ENCODE results near the gene GOLIM4.

The GOLIM4 gene, protein sequence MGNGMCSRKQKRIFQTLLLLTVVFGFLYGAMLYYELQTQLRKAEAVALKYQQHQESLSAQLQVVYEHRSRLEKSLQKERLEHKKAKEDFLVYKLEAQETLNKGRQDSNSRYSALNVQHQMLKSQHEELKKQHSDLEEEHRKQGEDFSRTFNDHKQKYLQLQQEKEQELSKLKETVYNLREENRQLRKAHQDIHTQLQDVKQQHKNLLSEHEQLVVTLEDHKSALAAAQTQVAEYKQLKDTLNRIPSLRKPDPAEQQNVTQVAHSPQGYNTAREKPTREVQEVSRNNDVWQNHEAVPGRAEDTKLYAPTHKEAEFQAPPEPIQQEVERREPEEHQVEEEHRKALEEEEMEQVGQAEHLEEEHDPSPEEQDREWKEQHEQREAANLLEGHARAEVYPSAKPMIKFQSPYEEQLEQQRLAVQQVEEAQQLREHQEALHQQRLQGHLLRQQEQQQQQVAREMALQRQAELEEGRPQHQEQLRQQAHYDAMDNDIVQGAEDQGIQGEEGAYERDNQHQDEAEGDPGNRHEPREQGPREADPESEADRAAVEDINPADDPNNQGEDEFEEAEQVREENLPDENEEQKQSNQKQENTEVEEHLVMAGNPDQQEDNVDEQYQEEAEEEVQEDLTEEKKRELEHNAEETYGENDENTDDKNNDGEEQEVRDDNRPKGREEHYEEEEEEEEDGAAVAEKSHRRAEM

DNA sequence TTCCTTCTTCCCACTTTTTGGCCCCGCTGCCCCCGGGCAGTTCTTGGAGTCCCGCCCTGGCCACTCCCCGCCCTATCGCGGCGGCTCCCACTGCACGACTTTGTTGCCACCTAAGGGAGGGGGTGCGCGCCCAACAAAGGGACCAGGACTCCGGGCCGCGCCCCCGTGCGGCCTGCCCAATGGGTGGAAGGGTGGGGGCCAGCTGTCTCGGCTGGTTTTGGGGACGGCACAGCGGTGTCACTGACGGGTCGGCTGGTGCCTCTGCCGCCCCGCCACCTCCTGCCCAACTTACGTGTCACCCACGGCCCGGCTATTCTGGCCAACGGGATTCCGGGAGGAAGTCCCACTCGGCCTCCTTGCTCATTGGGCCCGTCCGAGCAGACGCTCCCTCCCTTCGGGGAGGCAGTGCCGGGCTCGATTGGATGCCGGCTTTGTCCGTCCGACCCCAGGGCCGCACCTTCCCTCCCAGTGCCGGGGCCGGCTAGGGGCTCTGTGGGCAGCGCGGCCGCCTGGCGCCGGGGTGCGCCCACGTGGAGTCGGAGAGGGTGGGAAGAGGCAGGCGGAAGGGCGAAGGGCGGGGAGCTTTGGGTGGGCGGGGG is at the start of gene GOLIM4:
Gene GOLIM4 (minus strand): TSS at position 314 of the 599 bp plus-strand sequence. CDS start 639 bp downstream, outside the sequence.
- Histone ChIP-seq H3K79me2 (peaks cover 8% of the 10 kb centered on the region), H3K4me1 (no peaks in the 10 kb centered on the region), H3K27me3 (ENCODE audit: control insufficient read depth, insufficient read depth, low read length) (no peaks in the 10 kb centered on the region), H2AFZ (peak within 1 kb of the TSS; percentile 93), H3K9me3 (ENCODE audit: control insufficient read depth, low read length) (no peaks in the 10 kb centered on the region), H3K4me2 (ENCODE audit: low read length) (peak within 1 kb of the TSS; percentile 92), H3K36me3 (ENCODE audit: control insufficient read depth, insufficient read depth, low read length) (no peaks in the 10 kb centered on the region), H3K9ac (peak within 1 kb of the TSS; percentile 16), H3K27ac (peak within 1 kb of the TSS; percentile 80), H3K4me3 (ENCODE audit: low read depth, low read length) (peak within 1 kb of the TSS; percentile 67)
- TF ChIP-seq, protein P1, sequence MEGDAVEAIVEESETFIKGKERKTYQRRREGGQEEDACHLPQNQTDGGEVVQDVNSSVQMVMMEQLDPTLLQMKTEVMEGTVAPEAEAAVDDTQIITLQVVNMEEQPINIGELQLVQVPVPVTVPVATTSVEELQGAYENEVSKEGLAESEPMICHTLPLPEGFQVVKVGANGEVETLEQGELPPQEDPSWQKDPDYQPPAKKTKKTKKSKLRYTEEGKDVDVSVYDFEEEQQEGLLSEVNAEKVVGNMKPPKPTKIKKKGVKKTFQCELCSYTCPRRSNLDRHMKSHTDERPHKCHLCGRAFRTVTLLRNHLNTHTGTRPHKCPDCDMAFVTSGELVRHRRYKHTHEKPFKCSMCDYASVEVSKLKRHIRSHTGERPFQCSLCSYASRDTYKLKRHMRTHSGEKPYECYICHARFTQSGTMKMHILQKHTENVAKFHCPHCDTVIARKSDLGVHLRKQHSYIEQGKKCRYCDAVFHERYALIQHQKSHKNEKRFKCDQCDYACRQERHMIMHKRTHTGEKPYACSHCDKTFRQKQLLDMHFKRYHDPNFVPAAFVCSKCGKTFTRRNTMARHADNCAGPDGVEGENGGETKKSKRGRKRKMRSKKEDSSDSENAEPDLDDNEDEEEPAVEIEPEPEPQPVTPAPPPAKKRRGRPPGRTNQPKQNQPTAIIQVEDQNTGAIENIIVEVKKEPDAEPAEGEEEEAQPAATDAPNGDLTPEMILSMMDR (IDR thresholded peaks at IDR 0.05) = peak; percentile 23

DNA sequence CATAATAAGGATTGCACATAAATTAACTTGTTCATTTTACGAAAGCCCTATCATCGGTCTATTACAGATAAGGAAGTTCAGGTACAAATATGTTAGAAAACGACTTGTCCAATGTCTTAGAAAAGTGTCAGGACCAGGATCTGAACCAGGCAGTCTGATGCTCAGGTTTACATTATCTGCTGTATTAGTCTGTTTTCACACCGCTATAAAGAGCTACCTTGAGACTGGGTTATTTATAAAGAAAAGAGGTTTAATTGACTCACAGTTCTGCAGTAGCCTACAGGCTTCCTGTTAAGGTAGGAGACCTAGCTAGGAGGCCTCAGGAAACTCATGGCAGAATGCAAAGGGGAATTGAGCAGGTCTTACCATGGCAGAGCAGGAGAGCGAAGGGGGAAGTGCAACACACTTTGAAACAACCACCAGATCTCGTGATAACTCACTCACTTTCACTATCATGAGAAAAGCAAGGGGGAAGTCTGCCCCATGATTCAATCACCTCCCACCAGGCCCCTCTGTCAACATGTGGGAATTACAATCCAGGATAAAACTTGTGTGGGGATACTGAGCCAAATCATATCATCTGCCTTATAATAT is 45.8 kb upstream of the GOLIM4 start:
- no peak overlapping the region for H2AFZ ChIP-seq
- TF ChIP-seq, protein P1 (IDR thresholded peaks at IDR 0.05) = no peak
- H3K27ac ChIP-seq = no peak overlapping the region
- H3K4me1 ChIP-seq = no peaks in the 10 kb centered on the region
- H3K9me3 ChIP-seq (ENCODE audit: control insufficient read depth, low read length) = no peaks in the 10 kb centered on the region
- H3K36me3 ChIP-seq (ENCODE audit: control insufficient read depth, insufficient read depth, low read length) = no peaks in the 10 kb centered on the region
- H3K4me2 ChIP-seq (ENCODE audit: low read length) = no peak overlapping the region
- H3K27me3 ChIP-seq (ENCODE audit: control insufficient read depth, insufficient read depth, low read length) = no peaks in the 10 kb centered on the region
- H3K4me3 ChIP-seq (ENCODE audit: low read depth, low read length) = no peak overlapping the region
- no peaks in the 10 kb centered on the region for H3K79me2 ChIP-seq
- H3K9ac ChIP-seq = no peak overlapping the region

DNA sequence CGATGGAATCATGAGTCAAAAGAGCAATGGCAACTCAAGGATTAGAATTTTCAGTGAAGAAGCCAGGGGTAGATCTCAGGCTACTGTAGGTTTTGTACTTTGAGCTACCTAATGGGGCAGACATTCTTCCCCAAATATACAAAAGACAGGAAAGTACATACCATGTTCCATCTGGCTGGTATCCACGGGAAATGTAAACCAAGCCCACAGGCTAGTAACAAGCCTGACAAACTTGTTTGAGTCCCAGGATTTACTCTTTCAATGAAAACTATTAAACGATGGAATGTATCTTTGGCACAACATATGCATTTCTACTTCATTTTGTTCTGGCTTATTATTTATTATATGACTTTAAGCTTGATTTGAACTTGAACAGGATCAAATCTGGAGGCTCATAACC is 44.2 kb upstream of the GOLIM4 start:
- H3K27me3 ChIP-seq (ENCODE audit: control insufficient read depth, insufficient read depth, low read length) = no peaks in the 10 kb centered on the region
- no peaks in the 10 kb centered on the region for H3K9me3 ChIP-seq (ENCODE audit: control insufficient read depth, low read length)
- no peaks in the 10 kb centered on the region for H3K36me3 ChIP-seq (ENCODE audit: control insufficient read depth, insufficient read depth, low read length)
- H3K79me2 ChIP-seq = no peaks in the 10 kb centered on the region
- no peaks in the 10 kb centered on the region for H3K4me1 ChIP-seq
- H3K4me2 ChIP-seq (ENCODE audit: low read length) = no peak overlapping the region
- TF ChIP-seq, protein P1 (IDR thresholded peaks at IDR 0.05) = no peak
- no peak overlapping the region for H3K27ac ChIP-seq
- H3K9ac ChIP-seq = no peak overlapping the region
- no peak overlapping the region for H2AFZ ChIP-seq
- H3K4me3 ChIP-seq (ENCODE audit: low read depth, low read length) = no peak overlapping the region

DNA sequence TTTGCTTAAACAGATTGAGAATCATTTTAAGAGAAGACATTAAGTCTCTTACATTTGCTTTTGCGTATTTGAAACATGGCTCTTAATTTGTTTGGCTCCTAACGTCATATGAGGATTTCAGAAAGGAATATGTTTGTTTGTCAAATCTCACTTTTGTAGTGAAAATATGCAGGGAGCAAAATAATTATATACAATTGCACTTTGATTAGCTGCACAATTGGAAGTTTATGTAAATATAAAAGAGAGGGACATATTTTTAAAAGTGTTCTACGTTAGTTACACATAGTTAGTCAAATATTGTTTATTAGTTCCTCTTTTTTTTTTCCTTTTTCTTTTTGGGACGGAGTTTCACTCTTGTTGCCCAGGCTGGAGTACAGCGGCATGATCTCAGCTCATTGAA is 42.7 kb upstream of the GOLIM4 start:
- Histone ChIP-seq H3K27me3 (ENCODE audit: control insufficient read depth, insufficient read depth, low read length) (no peaks in the 10 kb centered on the region), H3K4me1 (no peaks in the 10 kb centered on the region), H2AFZ (no peak overlapping the region), H3K4me2 (ENCODE audit: low read length) (no peak overlapping the region), H3K9ac (no peak overlapping the region), H3K27ac (no peak overlapping the region), H3K79me2 (no peaks in the 10 kb centered on the region), H3K9me3 (ENCODE audit: control insufficient read depth, low read length) (no peaks in the 10 kb centered on the region), H3K36me3 (ENCODE audit: control insufficient read depth, insufficient read depth, low read length) (no peaks in the 10 kb centered on the region), H3K4me3 (ENCODE audit: low read depth, low read length) (no peak overlapping the region)
- TF ChIP-seq, protein P1 (IDR thresholded peaks at IDR 0.05) = no peak
